HG03175 (cell line): ENCODE measurements around the gene PPP1R3E.
A peak's percentile ranks its signal among the peaks of the same experiment; 100 is the strongest.

Source experiments
- ATAC-seq: cut with Tn5 transposase; IDR thresholded peaks from one replicate; pipeline ENCODE4 v1.9.1; 2021; ENCODE audit warnings: mild to moderate bottlenecking, moderate library complexity; ENCODE audit not compliant: unreplicated experiment

PPP1R3E gene

GRCh38 chr14:23322568-23323517 is 20.2 kb upstream of the PPP1R3E start:
- no peak for ATAC-seq

GRCh38 chr14:23321572-23322547 is 19.2 kb upstream of the PPP1R3E start:
- ATAC-seq: peak; percentile 7

- ATAC-seq: peak; percentile 92
These were observed 18.2 kb upstream of the PPP1R3E start, which contains the start of gene PABPN1 for GRCh38 chr14:23320584-23321571. Gene PABPN1, plus strand, starts transcription at chr14:23321457. Its CDS starts 13 bp downstream, at chr14:23321470.

GRCh38 chr14:23319746-23320583 is 17.3 kb upstream of the PPP1R3E start:
- ATAC-seq: no peak

GRCh38 chr14:23316300-23316699 is 13.6 kb upstream of the PPP1R3E start:
- no peak for ATAC-seq

- ATAC-seq: no peak
These were observed 7.9 kb upstream of the PPP1R3E start for GRCh38 chr14:23310546-23310945.

GRCh38 chr14:23308721-23309445 is 6.2 kb upstream of the PPP1R3E start:
- no peak for ATAC-seq

- no peak for ATAC-seq
These were observed 5.3 kb upstream of the PPP1R3E start for GRCh38 chr14:23307687-23308644.

- no peak for ATAC-seq
These were observed 4.5 kb upstream of the PPP1R3E start for GRCh38 chr14:23307146-23307530.

- ATAC-seq: no peak
These were observed 3.9 kb upstream of the PPP1R3E start, which contains the start of gene BCL2L2 for GRCh38 chr14:23306412-23307145. Gene BCL2L2, plus strand, starts transcription at chr14:23306833. Its CDS starts 935 bp downstream, at chr14:23307768.

GRCh38 chr14:23301969-23302289 is 730 bp downstream of the PPP1R3E start:
- ATAC-seq: peak; percentile 18

- ATAC-seq: peak; percentile 83
These were observed 1.2 kb downstream of the PPP1R3E start for GRCh38 chr14:23301288-23301968.

GRCh38 chr14:23300687-23301223 is 1.9 kb downstream of the PPP1R3E start:
- no peak for ATAC-seq

GRCh38 chr14:23299986-23300686 is 2.5 kb downstream of the PPP1R3E start:
- no peak for ATAC-seq

GRCh38 chr14:23299211-23299957 is 3.3 kb downstream of the PPP1R3E start:
- no peak for ATAC-seq
